Posterior vena cava (tissue), 2 donors: ENCODE measurements around the gene TAF4. TPM values are rescaled to one million over a fixed set of nuclear protein-coding genes. Genes with fewer than 3 reads are reported as not detected.
"Not testable (repeated sequence)": the region's sequence is repeated elsewhere in the genome, so short reads cannot be mapped to it uniquely, and the experiment has no call there.

Experiments
- DNase-seq: peaks from one replicate; pipeline ENCODE4 v3.0.0-alpha.2; 2020; ENCODE audit warnings: low spot score
- intact Hi-C, 2 donors: fragments of 100-400 bp; cut with DNase I; formaldehyde crosslinking; loops; one replicate each; pipeline versions ENCODE4 v1.14.1 to v1.14.2; 2022 to 2023
- total RNA-seq, 2 donors: library from RNA; stranded (reverse); fragmentation: NEBNext Ultra II Directional; extraction: Animal tissue kit (Norgen Biotek cat#: 25700); gene quantifications; one replicate each; pipeline ENCODE4 v1.2.1, GENCODE V29; 2021
- donor health status: DM: yes; HTN: yes; CAD: no.
- donor health status: DM: yes; HTN: yes; CAD: no.

The TAF4 gene
- total RNA-seq, 2 donors from 2014 or later: 8.8 to 11.4 TPM

DNA sequence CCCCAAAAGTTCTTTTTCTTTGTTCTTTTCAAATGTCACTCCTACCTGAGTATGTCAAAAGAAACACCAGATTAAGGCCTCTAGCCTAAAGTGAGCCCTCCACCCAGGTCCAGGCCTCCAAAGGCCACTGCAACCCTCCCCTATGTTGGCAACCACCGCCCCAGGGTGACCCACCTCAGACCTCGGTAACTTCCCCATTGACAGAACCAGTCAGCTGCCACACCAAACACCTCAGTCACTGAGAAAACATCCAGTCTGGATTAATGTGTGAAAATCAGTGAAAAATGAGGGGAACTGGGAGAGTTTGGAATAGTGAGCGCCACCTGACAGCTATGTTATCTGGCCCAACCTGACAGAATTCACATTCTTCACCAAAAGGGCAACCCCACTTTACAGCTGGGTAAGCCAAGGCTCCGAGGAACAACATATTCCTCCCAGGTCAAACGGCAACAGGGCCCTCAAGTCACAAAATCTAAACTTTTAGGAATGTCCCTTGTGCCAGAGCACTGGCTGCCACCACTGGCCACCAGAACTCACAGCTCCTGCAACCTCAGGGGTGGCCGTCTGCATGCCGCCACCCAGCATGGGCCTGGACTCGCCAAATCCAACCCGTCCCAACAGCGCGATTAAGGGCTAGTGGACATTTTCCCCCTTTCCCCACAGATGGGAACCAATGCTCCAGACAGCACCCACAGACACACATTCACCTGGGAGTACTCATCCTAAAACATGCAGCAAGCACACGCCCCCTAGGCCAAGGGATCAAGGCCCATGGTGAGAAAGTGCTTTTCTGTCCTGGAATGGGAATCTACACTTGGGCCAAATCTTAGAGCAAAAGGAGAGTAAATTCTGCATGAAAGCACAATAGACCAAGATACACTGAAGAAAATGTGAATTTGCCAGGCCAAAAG is 4.8 kb downstream of the TAF4 start:
- DNase-seq: peak; percentile 62
- intact Hi-C loops: no loop called here

- peak; percentile 75 for DNase-seq
- intact Hi-C loops: no loop called here
These were observed 5.6 kb downstream of the TAF4 start for GRCh38 chr20:62059920-62060630.

GRCh38 chr20:62059401-62059800 is 6.3 kb downstream of the TAF4 start:
- DNase-seq: peak; percentile 32
- intact Hi-C loops: no loop called here

- peak; percentile 54 for DNase-seq
- intact Hi-C loops: no loop called here
These were observed 6.7 kb downstream of the TAF4 start for GRCh38 chr20:62058941-62059340.

DNA sequence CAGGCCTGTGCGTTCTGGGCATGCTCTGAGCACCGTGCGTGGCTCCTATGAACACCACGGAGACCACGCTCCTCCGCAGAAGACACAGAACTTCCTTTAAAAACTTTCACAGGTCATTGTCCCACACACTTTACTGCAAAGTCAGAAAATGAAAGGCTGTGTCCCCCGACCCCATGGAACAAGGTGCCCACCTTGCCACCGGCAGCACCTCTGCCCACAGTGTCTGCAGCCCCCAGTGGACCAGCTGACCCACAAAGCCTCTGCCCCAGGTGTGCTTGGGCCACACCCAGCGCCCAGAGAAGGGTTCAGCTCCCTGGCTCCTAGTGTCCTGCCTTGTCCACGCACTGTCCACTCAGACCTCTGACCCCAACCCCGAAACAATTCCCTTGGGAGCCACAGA is 8.7 kb downstream of the TAF4 start:
- peak; percentile 22 for DNase-seq
- intact Hi-C loops: no loop called here

DNA sequence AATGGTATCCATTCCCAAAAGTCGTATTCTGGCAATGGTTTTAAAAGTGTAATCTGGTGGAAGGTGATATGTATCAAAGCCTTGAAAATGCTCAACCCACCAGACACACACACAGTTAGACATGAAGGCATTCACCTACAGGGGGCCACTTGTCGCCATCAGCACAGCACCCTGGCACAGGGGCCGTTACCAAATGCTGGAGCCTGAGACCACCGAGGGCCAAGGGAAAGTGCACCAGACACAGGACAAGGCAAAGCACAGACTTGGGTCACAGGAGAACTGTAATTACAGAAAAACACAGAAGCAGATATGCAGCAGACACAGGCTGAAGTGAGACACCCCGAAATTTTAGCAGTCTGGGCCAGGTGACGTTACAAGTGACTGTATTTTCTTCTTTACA is 9.3 kb downstream of the TAF4 start:
- peak; percentile 16 for DNase-seq
- intact Hi-C loops: no loop called here

DNA sequence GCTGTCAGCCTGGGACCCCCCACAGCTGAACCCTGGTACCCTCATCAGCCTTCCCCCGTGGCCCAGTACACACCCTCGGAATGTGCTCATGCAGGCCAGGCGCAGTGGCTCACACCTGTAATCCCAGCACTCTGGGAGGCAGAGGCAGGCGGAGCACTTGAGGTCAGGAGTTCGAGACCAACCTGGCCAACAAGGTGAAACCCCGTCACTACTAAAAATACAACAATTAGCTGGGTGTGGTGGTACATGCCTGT is 9.9 kb downstream of the TAF4 start:
- DNase-seq, intact Hi-C loops: not testable (repeated sequence)

DNA sequence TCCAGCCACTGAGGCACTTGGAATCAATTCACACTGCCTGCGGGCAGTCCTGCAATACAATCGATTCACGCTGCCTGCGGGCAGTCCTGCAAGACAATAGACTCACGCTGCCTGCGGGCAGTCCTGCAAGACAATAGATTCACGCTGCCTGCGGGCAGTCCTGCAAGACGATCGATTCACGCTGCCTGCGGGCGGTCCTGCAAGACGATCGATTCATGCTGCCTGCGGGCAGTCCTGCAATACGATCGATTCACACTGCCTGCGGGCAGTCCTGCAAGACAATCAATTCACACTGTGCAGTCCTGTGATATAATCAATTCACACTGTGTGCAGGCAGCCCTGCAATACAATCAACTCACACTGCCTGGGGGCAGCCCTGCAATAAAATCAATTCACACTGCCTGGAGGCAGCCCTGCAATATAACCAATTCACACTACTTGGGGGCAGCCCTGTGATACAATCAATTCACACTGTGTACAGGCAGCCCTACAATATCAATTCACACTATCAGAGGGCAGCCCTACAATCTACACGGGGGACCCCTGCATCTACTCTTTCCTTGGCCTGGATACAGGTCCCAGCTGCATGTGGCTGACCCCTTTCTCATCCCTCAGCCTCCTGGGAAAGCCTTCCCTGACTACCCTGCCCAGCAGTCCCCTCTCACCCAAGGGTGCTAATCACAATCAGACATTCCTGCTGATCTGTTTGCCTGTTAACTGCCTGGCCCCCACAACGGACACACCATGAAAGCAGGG is 10.4 kb downstream of the TAF4 start:
- peak; percentile 53 for DNase-seq

GRCh38 chr20:62054451-62054953 is 11.2 kb downstream of the TAF4 start:
- DNase-seq: peak; percentile 73
- intact Hi-C loops: no loop called here

More for the DNA sequence above, 10.4 kb downstream of the TAF4 start:
- intact Hi-C loops: no loop called here

- intact Hi-C loops: no loop called here
- DNase-seq: peak; percentile 75
These were observed 12.1 kb downstream of the TAF4 start for GRCh38 chr20:62053465-62054196.

GRCh38 chr20:62052842-62053464 is 12.7 kb downstream of the TAF4 start:
- peak; percentile 75 for DNase-seq

DNA sequence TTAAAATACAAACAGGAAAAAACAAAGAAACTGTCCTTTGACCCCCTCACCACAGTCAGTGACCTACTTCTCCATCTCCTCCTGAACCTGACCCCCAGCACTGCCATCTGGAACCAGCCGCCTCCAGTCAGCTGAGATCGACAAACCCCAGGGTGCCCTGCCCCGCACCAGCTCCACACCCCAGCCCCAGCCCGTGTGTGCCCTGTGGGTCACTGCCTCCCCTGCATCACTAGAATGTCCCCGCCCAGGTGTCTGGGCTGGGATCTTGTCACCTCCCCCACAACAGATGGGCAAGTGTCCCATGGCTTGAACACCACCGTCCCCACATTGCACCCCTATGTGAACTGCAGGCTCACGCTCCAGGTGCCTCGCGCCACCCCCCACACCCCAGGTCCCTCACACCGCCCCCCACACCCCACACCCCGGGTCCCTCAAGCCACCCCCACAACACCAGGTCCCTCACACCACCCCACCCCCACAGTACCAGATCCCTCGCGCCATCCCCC is 13.3 kb downstream of the TAF4 start:
- intact Hi-C loops: no loop called here
- peak; percentile 60 for DNase-seq

More at GRCh38 chr20:62052842-62053464, 12.7 kb downstream of the TAF4 start:
- intact Hi-C loops: no loop called here

GRCh38 chr20:62051546-62052255 is 14.0 kb downstream of the TAF4 start:
- DNase-seq: peak; percentile 35

DNA sequence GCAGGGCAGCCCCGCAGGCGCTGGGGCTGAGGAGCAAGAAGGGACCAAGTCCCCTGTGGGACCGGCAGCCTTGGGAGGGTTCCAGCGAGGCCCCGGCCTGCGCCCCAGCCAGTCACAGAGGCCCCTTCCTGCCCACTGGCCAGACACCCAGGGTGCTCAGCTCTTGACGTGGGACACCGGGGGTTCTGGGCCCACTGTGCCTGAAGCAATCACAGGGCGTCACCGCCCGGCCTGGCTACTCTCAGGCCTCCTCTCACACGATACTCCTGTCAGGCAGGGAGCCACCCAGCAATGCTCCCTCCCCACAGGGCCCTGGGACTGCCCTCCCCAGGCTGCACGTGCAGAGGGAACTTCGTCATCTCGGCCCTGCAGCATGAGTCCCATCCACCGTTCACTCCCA is 14.5 kb downstream of the TAF4 start:
- intact Hi-C loops: no loop called here
- peak; percentile 80 for DNase-seq

More at GRCh38 chr20:62051546-62052255, 14.0 kb downstream of the TAF4 start:
- intact Hi-C loops: no loop called here

GRCh38 chr20:62050166-62051120 is 15.2 kb downstream of the TAF4 start:
- intact Hi-C loops: no loop called here
- peak; percentile 67 for DNase-seq

GRCh38 chr20:62049342-62050165 is 16.1 kb downstream of the TAF4 start:
- intact Hi-C loops: no loop called here
- DNase-seq: peak; percentile 54
